ENCODE data around the gene ARHGAP18.
A peak's percentile ranks its signal among the peaks of the same experiment; 100 is the strongest.

The ARHGAP18 gene

DNA sequence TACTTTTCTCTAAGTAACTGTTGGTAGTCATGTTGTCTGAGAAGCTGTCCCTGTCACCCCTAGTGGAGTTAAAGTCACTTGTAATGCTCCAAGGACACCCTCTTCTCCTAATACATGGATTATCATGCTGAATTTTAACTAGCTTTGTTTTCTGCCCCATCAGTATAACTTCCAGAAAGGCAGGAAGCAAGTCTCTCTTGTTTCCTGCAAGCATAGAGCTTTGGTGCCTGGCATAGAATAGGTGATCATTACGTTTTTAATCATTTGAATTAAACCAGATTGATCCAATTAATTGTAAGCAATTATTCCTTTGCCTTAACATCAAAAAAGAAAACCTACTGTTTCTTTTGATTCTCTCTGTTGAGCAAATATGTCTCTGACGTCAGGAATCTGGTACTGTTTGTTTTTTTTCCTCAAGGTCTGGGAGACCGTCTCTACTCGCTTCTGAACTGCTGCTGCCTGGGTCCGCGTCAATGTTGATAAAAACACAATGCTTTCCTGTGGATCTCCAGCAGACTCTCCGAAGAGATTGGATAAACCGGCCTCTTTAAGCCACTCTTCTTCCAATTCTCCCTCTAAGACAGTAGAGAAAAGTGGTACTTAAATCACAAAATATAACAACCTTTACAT lies 71.8 kb downstream of the ARHGAP18 start:
- DNase-seq: peak; percentile 30

DNA sequence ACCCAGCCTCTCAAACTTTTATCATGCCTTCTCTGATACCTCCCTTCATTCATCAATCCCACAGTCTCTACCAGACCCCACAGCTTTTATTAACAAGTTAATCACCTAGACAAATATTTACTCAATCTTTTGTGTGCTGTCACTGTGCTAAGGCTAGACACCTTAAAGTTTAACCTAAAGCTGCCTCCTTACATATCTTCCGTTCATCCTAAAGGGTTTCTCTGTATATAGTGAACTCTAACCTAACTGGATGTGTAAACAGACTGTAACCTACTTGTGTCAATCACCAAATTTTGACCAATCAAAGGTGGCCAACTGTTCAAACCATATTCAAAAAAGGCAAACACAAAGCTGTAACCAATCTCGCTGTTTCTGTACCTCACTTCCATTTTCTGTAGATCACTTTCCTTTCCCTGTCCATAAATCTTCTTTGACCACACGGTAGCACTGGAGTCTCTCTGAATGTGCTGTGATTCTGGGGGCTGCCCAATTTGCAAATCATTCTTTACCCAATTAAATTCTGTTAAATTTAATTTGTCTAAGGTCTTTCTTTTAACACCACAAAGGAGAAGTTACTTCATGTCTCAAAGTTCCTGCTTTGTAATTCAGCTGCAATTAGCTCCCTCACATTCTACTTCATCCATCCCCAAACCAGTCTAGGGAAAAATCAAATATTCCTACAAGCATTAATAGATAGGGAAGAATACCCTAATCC lies 72.5 kb downstream of the ARHGAP18 start:
- DNase-seq: peak; percentile 25

DNA sequence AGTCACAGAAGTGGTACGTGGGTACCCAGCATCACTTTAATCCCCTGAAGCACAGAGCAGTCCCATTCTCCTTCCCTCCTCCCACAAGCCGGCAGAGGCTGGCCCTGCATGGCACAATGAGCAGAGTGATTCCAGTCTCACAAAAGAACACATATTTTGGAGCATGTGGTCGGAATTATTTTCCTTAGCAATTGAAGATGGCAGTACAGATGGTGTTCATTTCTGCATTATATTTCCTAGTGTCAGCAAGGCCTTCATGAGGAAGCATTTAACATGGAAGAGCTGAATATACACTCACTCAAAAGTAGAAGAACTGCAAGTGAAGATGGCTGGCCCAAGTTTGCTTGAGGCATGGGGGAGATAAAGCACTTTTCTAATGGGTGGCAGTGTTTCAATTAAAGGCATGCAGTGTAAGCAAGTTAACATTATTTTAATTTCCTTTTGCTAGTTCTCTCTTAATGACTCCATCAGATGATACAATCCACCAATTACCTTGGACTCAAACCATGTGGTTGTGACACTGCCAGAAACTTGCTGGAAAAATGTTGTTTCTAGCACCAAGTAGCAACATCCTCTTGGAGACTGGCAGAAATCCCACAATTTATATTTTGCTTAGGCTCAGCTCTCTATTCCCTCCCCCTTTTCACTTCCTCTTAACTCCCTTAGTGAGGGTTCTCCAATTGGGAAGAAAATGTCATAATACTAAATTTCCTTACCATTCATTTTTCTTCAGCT lies 74.4 kb downstream of the ARHGAP18 start:
- no peak for DNase-seq

DNA sequence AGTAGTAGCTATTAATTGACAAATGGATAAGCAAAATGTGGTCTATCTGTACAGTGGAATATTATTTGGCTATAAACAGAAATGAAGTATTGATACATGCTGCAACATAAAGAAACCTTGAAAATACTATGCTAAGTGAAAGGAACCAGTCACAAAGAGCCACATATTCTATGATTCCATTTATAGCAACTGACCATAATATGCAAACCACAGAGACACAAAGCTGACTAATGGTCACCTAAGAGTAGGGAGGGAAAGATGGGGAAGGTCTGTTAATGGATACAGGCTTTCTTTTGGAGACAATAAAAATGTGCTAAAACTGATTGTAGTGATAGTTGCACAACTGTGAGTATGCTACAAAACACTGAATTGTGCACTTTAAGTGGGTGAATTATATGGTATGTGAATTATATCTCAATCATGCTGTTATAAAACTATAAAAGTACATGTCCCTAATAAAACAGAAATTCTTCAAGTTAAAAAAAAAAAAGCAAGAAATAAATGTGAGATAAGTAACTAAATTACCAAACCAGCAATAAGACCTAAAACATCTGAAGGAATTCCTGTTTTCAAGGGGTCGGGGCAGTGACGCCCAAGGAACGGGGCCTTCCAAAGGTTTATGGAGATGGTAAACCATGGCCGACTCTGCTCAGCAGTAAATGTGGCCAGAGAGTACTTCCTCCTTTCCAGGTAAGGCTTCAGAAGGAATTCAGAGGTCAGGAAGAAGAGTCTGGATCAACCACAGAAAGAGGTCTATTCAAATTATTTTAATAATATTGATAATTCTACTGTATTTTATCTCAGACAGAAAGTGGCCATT lies 75.4 kb downstream of the ARHGAP18 start:
- DNase-seq: no peak

GRCh38 chr6:129633529-129633928 lies 76.4 kb downstream of the ARHGAP18 start:
- DNase-seq: no peak

DNA sequence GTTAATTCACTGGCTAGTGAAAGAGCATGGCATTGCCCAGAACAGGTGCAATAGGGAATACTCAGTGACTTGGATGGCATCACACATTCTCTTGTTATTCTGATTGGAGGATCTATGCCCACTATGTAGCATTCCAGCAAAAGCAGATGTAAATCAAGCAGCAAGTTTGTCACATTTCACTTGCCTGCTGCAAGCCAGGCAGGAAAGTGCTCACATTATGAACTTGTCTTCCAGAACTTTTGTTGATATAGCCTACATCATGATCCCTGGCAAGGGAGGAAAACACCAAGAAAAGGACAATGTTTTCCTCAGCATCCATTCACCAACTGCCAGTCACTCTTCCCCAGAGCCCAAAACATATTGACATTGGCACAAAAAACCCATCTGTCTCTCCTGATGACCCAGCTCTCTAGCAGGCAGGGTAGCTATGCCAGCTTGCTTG lies 77.8 kb downstream of the ARHGAP18 start:
- peak; percentile 75 for DNase-seq

GRCh38 chr6:129631070-129631469 lies 78.9 kb downstream of the ARHGAP18 start:
- no peak for DNase-seq

DNA sequence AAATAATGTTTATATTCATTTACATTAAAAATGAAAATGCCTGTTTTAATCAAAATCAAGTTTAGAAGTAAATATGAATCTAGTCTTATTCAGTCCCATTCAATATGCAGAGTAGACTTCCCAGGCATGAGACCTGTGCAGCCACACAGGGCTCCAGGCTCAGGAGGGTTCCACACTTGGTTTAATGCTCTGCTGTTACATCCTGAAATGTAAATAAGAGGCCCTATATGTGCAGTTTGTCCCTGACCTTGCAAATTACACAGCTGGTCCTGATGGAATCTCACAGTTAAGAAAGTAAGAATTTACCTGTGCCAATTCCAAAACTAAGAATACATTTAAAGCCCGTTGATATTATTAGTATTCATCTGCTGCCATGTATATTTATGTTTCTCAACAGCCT lies 79.4 kb downstream of the ARHGAP18 start:
- DNase-seq: no peak

GRCh38 chr6:129628101-129628815 lies 81.7 kb downstream of the ARHGAP18 start:
- DNase-seq: no peak

DNA sequence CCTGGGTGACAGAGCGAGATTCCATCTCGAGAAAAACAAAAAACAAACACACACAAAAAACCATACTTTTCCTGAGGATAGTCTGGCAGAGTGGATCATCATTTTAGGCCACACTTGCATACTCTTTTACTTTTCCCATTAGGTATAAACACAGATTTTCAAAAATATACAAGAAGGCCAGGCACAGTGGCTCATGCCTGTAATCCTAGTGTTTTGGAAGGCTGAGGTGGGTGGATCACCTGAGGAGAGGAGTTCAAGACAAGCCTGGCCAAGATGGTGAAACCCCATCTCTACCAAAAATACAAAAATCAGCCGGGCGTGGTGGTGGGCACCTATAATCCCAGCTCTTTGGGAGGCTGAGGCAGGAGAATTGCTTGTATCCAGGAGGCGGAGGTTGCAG lies 85.5 kb downstream of the ARHGAP18 start:
- DNase-seq: no peak

DNA sequence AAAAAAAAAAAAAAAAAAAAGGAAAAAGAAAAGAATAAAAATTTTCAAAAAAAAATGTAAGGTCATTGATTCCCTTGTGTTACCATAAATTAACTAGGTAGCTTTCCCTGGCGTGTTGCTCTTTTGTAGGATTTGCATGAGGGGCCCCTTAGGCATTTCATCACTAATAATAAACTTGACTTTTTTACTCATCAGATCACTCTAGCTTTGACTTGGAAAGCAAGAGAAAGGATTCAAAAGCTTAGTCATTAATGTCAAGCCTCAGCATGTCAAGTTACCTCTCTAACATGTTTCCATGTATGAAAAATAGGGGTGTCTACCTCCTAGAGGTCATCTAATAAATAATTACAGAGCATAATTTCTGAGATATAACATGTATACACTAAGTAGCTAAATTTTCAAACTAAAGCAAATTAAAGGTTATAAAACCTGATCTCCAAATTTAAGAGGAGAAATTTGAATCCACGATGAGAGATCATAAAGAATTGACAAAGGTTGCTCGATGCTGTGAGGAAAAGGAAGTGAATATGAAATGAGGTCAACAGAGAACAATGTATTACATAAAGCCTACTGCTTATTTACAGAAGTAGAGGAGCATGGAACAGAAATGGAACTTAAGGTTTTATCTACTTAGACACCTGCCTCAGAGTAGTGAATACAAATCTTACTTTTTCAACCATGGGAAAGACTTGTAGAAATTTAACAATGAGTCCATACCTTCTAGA lies 86.8 kb downstream of the ARHGAP18 start:
- DNase-seq: peak; percentile 41

DNA sequence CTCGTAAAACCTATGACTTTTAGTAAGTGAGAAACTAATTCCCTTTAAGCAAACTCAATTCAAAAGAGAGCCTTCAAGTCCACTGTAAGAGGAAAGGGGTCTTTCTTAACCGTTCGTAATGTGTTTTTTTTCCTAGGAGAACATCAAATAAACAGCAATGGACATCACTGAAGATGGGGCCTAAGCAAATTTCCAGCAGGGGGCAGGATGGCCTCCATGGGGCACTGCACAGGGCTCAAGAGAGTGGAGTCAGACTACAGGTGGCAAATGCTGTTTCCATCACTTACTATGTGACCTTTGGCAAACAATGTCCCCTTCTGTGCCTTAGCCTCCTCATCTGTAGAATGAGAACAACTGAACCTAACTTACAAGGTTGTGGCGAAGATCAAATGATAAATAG lies 88.7 kb downstream of the ARHGAP18 start:
- DNase-seq: no peak

DNA sequence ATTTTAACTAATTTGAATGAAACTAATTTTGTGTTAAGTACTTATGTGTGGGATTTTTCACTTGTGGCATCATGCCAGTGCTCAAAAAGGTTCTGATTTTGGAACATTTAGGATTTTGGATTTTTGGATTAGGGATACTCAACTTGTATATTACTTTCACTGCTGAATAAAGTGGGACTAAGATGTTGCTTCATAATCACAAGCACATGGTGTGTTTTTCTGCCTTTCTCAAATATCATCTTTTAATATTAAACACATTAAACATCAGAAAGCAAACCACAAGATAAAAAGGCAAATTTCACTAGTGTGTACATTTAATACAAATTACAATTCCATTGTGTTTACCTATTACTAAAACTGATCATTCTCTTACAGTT lies 89.8 kb downstream of the ARHGAP18 start:
- no peak for DNase-seq

- no peak for DNase-seq
These were observed 90.3 kb downstream of the ARHGAP18 start for GRCh38 chr6:129619579-129620233.

DNA sequence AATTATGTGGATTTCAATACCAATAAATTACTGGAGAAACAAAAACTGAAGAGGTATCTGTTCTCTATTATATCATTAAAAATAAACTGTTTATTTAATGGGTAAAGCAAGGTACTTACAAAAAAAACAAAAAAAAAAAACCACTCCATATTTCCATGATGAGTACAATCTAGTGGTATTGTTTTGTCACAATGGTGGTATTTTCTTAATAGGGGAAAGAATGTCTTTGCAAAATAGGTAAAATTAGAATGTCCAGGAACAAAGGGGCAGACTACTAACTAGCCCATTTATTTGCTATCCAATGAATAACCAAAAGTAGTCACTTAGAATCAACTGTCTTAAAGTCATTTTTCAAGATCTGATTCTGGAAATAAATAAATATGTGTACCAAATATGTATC lies 92.0 kb downstream of the ARHGAP18 start:
- DNase-seq: no peak

DNA sequence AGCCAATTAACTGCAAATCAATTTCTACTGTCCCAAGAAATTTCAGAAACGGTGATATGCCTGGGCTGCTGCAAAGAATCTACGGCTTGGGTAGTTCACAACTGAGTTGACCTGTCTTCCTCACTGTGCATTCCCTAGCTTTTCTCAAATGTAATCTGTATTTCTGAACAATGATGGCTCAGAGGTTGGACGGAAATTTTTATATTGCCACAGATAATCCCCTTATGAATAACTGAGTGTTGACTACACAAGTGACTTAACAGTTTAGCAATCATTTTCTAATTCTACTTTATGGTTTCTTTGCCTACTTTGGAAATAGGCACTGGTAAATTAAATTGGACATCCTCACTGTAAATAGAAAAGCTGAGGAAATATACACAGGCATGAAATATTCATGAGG lies 94.5 kb downstream of the ARHGAP18 start:
- DNase-seq: no peak

DNA sequence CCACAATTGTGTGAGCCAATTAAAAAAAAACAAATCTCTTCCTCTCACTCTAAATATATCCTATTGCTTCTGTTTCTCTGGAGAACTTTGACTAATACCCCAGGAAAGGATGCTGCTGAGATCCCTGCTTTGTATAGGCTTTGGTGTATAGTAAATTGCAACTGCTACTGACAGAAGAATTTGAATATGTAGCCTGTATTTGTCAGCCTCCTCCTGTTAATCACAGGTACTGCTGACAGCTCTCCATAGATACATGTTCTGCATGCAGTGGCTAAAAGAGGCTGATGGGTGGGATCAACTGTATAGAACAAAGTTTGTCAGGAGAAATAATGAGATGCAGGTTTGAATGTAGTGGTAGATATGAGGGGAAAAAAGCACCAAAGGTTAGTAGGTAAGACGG lies 95.0 kb downstream of the ARHGAP18 start:
- DNase-seq: no peak

DNA sequence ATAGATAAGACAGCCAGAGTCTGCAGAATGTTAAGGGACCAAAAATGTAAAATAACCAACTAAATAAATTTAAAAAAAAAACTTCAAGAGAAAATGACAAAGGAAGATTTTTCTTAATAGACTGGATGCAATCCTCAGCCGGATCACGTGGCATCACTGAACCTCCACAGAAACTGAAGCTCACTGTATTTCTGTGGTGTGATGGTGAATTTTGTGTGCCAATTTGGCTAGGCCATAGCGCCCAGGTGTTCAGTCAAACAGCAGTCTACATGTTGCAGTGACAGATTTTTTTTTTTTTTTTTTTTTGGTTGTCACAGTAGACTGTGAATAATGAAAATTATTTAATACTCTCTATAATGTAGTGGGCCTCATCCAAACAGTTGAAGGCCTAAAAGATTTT lies 95.5 kb downstream of the ARHGAP18 start:
- no peak for DNase-seq

DNA sequence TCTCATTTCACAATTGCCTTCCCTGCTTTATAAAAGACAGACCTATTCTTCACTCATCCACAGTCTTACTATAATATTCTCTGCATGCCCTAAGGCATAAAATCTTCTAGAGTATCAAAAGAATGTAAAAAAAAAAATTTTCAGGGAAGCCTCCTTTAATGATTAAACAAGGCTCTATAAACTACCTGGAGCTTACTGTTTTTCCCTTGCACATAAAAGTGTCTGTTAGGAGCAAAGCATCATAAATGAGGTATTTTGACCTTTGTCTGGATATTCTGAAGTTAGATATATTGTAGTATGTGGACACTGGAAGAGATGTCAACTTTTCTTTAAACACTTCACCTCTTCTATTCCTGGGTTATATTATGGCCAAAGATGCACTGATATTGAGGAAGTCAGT lies 97.5 kb downstream of the ARHGAP18 start:
- no peak for DNase-seq

DNA sequence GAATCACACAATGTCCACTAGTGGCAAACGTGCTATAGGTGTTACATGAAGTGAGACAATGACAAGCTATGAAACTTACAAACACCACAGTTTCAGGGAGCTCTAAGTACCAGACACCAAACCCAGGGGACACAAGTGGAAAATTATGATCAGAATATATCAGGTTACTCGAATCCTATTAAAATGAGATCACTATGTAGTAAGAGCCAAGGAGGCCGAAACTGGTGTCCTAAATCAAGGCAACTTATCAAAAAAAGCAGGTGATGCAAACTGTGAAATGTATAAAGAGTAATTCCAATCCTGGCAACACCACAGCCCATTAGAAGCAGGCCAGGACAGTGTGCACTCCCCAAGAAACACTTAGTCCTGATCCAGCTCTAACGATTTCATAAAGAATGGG lies 100.3 kb downstream of the ARHGAP18 start:
- DNase-seq: no peak

- no peak for DNase-seq
These were observed 101.0 kb downstream of the ARHGAP18 start for GRCh38 chr6:129608886-129609537.
